Gastrocnemius medialis (tissue), 4 donors: ENCODE measurements around the gene XPO5. TPM values are rescaled to one million over a fixed set of nuclear protein-coding genes. Genes with fewer than 3 reads are reported as not detected.
A peak's percentile ranks its signal among the peaks of the same experiment; 100 is the strongest.

Experiments
- ATAC-seq, 2 donors: fragments of 150-250 bp; one replicate each; pipeline ENCODE4 v1.9.1; 2016
- DNase-seq, 2 donors: peaks; one replicate each; pipeline ENCODE4 v3.0.0-alpha.2; 2019
- H3K27ac ChIP-seq, 4 donors: fragments of 200-600 bp; sonication (generic); 1 replicate in 1 of 4; 2 replicates in 3 of 4; pipeline ENCODE4 v1.5.1; 2016 to 2018; ENCODE audit warnings: mild to moderate bottlenecking in 2 of 4, moderate library complexity in 1 of 4
- H3K27me3 ChIP-seq, 3 donors: fragments of 200-600 bp; sonication (generic) in 2 of 3; 1 replicate in 1 of 3; 2 replicates in 2 of 3; pipeline versions ENCODE4 v1.5.1 to v1.6.0; 2016 to 2019; ENCODE audit warnings: mild to moderate bottlenecking in 1 of 3, moderate library complexity in 1 of 3
- H3K36me3 ChIP-seq, 2 donors: fragments of 200-600 bp; sonication (generic) in 1 of 2; one replicate each; pipeline ENCODE4 v1.5.1; 2017 to 2018
- H3K4me1 ChIP-seq, 2 donors: fragments of 200-600 bp; sonication (generic) in 1 of 2; one replicate each; pipeline ENCODE4 v1.5.1; 2016 to 2017; ENCODE audit warnings: mild to moderate bottlenecking in 2 of 2
- H3K4me3 ChIP-seq, 4 donors: fragments of 200-600 bp; sonication (generic) in 3 of 4; 1 replicate in 1 of 4; 2 replicates in 3 of 4; pipeline ENCODE4 v1.5.1; 2016 to 2019; ENCODE audit warnings: mild to moderate bottlenecking in 2 of 4
- H3K9me3 ChIP-seq, 3 donors: fragments of 200-600 bp; sonication (generic) in 2 of 3; 1 replicate in 1 of 3; 2 replicates in 2 of 3; pipeline ENCODE4 v1.5.1; 2016 to 2019
- CTCF ChIP-seq, 5 experiments: fragments of 450-650 bp in 3 of 5; fragments of 200-600 bp in 2 of 5; sonication (generic) in 2 of 5; IDR thresholded peaks in 4 of 5; conservative IDR thresholded peaks in 1 of 5; 1 replicate in 4 of 5; 2 replicates in 1 of 5; pipeline ENCODE4 v1.5.1; 2016 to 2019; ENCODE audit warnings: antibody characterized with exemption in 5 of 5, mild to moderate bottlenecking in 3 of 5, moderate library complexity in 3 of 5
- POLR2A ChIP-seq, 2 donors: fragments of 450-650 bp; IDR thresholded peaks; one replicate each; pipeline ENCODE4 v1.6.1; 2017; ENCODE audit warnings: antibody characterized with exemption in 2 of 2, mild to moderate bottlenecking in 2 of 2, moderate library complexity in 2 of 2
- in situ Hi-C, 4 donors: fragments of 200-750 bp; cut with MboI; loops; one replicate each; pipeline versions ENCODE4 v1.15.0 to v1.8.0; 2017; ENCODE audit warnings: low sequenced_read_pairs in 4 of 4
- intact Hi-C: fragments of 100-400 bp; cut with DNase I; formaldehyde crosslinking; loops from one replicate; pipeline ENCODE4 v1.15.1; 2023; ENCODE audit warnings: low total_unique reads
- total RNA-seq, 4 donors: library from RNA; depleted of rRNA; stranded (reverse); fragments of >200 nt; gene quantifications; one replicate each; pipeline versions ENCODE4 v1.1.0 to v1.2.3, GENCODE V29; 2016

The XPO5 gene
- total RNA-seq, 4 donors from 2014 or later = 11.8 to 21.8 (median 16.6) TPM

DNA sequence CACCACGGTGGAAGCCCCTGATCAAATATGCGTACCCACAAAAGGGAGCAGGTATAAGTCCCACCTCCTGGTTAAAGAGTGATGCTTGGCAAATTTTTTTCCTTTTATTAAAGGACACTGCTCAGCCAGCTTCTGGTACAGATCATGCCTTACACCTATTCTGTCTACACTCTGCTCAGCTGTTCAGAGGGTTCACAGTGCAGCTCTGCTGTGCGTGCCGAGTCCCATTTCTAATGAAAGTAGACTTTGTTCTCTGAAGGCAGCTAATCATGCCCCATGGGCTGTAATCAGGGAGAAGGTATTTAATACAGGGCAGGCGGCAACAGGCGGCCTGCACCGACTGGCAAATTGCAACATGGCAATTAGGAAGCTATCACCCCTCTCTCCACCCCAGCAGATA, 82.0 kb downstream of the XPO5 start:
- Histone ChIP-seq H3K27me3 (no peaks in the 10 kb centered on the region), H3K4me3 (no peak overlapping the region), H3K9me3 (no peaks in the 10 kb centered on the region), H3K36me3 (peaks cover 0 to 12% of the 10 kb centered on the region in 2 donors), H3K27ac (no peak overlapping the region), H3K4me1 (peaks cover 12 to 28% of the 10 kb centered on the region in 2 donors)
- ATAC-seq = no peak
- no peak for DNase-seq
- intact Hi-C loops (no loop called here), in situ Hi-C loops (no loop called here)
- TF ChIP-seq POLR2A (IDR thresholded peaks at IDR 0.05) (no peak), CTCF (IDR thresholded peaks at IDR 0.05 in 4 of 5, conservative IDR thresholded peaks at IDR 0.05 in 1 of 5) (no peak)

DNA sequence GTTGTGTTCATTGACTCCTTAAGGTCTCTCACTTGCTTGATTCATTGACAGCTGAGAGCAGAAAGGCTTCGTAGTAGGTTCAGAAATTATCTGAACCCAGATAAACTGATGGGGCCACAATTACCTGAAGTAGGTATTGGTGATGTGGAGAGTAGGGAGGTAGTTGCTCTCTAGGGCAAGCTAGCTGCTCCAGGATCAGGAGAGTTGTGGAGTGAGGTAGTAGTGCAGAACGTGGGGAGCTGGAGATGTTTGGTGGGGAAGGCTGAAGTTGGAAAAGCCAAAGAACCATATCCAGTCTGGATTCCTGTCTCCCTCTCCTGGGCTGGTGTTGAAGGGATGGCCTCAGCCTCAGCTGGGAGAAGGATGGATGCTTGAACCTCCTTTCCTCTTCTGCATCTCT, 82.6 kb downstream of the XPO5 start:
- no peak overlapping the region for H3K27ac ChIP-seq
- TF ChIP-seq CTCF (IDR thresholded peaks at IDR 0.05 in 4 of 5, conservative IDR thresholded peaks at IDR 0.05 in 1 of 5) = no peak
- TF ChIP-seq POLR2A (IDR thresholded peaks at IDR 0.05) = no peak
- intact Hi-C loops (no loop called here), in situ Hi-C loops (no loop called here)
- no peak for ATAC-seq
- H3K4me3 ChIP-seq = no peak overlapping the region
- H3K4me1 ChIP-seq = peaks cover 12 to 27% of the 10 kb centered on the region in 2 donors
- H3K27me3 ChIP-seq = no peaks in the 10 kb centered on the region
- DNase-seq = no peak
- H3K9me3 ChIP-seq = no peaks in the 10 kb centered on the region
- H3K36me3 ChIP-seq = peaks cover 0 to 6% of the 10 kb centered on the region in 2 donors

DNA sequence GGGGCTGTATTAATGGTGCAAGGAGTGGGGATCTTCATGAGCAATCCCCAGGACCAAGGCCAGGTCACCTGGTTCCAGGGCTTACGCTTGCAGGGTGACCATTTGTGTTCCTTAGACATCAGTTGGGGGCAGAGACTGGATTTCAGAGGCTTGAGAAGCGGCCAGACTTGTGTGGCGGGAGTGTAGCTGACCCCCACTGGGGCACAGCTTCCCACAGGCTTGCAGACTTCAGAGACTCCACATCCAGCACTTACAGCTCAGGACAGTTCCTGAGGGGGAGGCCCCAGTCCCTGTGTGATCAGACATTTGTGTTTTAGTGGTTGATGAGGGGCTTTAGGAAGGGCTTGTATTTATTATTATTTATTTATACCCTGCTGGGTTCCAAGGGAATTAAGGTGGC, 83.2 kb downstream of the XPO5 start:
- Histone ChIP-seq H3K36me3 (peaks cover 0 to under 1% of the 10 kb centered on the region in 2 donors), H3K9me3 (no peaks in the 10 kb centered on the region), H3K27ac (no peak overlapping the region), H3K27me3 (no peaks in the 10 kb centered on the region), H3K4me3 (peak overlapping the region; percentile 24 to 45 (median 35)), H3K4me1 (peaks cover 12 to 25% of the 10 kb centered on the region in 2 donors)
- in situ Hi-C loops = no loop called here
- peak in 1 of 2 donors; percentile 35 for DNase-seq
- intact Hi-C loops = loop anchor here (1.0 kb wide), 1 partner anchor 15 kb away; the partner anchor contains the start of gene TJAP1
- ATAC-seq = peak; percentile 68 to 83
- TF ChIP-seq POLR2A (IDR thresholded peaks at IDR 0.05) (no peak), CTCF (IDR thresholded peaks at IDR 0.05 in 4 of 5, conservative IDR thresholded peaks at IDR 0.05 in 1 of 5) (no peak)

GRCh38 chr6:43491750-43492661, 83.8 kb downstream of the XPO5 start:
- in situ Hi-C loops = no loop called here
- H3K4me3 ChIP-seq = peak overlapping the region; percentile 24 to 45 (median 35)
- peak; percentile 90 to 95 for DNase-seq
- no peaks in the 10 kb centered on the region for H3K9me3 ChIP-seq
- intact Hi-C loops = loop anchor here (1.0 kb wide), 1 partner anchor 15 kb away; the partner anchor contains the start of gene TJAP1
- H3K4me1 ChIP-seq = peaks cover 12 to 18% of the 10 kb centered on the region in 2 donors
- H3K27ac ChIP-seq = no peak overlapping the region
- H3K27me3 ChIP-seq = no peaks in the 10 kb centered on the region
- peak; percentile 90 to 91 for ATAC-seq
- no peak for TF ChIP-seq CTCF (IDR thresholded peaks at IDR 0.05 in 4 of 5, conservative IDR thresholded peaks at IDR 0.05 in 1 of 5)
- no peak for TF ChIP-seq POLR2A (IDR thresholded peaks at IDR 0.05)
- H3K36me3 ChIP-seq = no peaks in the 10 kb centered on the region
